HG02759 (cell line): Measurements from ENCODE around the gene IFIT5.
A peak's percentile ranks its signal among the peaks of the same experiment; 100 is the strongest.
"Not testable (repeated sequence)": the region's sequence is repeated elsewhere in the genome, so short reads cannot be mapped to it uniquely, and the experiment has no call there.

Experiments used
- ATAC-seq: cut with Tn5 transposase; IDR thresholded peaks from one replicate; pipeline ENCODE4 v1.9.1; 2021; ENCODE audit warnings: mild to moderate bottlenecking, moderate library complexity; ENCODE audit not compliant: unreplicated experiment

The IFIT5 gene

DNA sequence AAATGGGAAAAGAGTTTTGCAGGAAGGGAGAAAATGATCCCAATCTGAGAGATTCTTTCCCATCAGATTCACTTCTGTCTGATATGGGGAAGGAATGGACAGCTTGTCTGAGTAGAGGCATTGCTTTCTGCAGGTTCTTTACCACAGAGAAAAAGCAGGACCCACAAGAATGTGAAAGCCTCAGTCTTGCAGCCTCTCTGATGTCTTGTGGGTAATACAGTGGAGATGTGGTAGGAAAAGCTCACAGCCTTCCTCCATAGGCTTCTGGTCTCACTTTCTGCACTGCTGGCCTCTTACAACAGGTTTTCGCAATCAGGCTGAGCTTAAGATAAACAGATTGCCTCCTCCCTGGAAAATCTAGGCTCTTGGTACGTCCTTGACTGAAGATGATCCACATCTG, 21.4 kb upstream of the IFIT5 start:
- ATAC-seq = no peak

GRCh38 chr10:89393898-89394297, 20.5 kb upstream of the IFIT5 start:
- no peak for ATAC-seq

GRCh38 chr10:89395141-89395540, 19.2 kb upstream of the IFIT5 start:
- no peak for ATAC-seq

DNA sequence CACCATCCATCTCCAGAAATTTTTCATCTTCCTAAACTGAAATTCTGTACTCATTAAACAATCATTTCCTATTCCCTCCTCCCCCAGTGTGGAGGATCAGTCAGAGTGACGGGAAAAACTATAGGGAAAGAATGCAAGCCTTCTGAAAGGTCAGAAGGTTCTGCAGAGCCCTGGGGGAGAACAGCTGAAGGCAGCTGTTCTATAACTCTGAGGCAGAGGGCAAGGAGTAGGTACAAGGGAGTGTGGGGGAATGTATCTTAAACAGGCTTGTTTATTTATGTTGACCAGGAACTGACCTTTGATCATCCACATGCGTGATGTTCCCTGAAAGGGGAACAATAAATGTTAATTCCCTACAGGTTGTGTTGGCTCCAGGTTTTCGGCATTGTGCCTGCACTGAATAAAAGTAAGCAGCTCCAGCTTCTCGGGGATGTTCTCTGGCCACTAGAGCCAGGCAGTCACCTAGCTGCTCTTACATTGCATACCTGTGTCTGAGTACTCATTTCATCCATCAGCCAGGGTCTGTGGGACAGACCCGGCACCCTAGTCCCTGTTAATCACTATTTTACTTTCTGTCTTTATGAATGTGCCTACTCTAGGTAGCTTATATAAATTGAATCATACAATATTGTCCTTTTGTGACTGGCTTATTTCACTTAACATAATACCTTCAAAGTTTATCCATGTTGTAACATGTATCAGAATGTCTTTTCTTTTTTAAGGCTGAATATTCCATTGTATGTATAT, 16.2 kb upstream of the IFIT5 start:
- no peak for ATAC-seq

DNA sequence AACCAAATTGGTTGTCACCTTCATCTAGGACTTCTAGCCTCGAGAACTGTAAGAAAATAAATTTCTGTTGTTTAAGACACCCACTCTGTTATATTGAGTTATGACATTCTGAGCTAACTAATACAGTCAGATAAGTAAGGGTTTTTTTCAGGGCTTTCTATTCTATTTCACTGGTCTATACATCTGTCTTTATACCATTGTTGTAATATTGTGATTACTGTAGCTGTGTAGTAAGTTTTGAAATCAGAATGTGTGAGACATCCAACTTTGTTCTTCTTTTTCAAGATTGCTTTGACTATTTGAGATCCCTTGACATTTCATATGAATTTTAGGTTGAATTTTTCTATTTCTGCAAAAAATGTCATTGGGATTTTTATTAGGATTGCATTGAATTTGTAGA, 14.4 kb upstream of the IFIT5 start:
- ATAC-seq = no peak

DNA sequence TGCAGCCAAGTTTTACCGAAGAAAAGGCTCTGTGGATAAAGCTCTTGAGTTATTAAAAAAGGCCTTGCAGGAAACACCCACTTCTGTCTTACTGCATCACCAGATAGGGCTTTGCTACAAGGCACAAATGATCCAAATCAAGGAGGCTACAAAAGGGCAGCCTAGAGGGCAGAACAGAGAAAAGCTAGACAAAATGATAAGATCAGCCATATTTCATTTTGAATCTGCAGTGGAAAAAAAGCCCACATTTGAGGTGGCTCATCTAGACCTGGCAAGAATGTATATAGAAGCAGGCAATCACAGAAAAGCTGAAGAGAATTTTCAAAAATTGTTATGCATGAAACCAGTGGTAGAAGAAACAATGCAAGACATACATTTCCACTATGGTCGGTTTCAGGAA, 11.3 kb upstream of the IFIT5 start:
- no peak for ATAC-seq

- ATAC-seq = no peak
Measured at GRCh38 chr10:89404104-89405047, 10.0 kb upstream of the IFIT5 start.

DNA sequence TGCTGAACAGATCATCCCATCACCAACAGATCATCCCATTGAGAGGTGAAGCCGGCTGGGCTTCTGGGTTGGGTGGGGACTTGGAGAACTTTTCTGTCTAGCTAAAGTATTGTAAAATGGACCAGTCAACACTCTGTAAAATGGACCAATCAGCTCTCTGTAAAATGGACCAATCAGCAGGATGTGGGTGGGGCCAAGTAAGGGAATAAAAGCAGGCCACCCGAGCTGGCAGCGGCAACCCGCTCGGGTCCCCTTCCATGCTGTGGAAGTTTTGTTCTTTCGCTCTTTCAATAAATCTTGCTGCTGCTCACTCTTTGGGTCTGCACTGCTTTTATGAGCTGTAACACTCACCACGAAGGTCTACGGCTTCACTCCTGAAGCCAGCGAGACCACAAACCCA, 8.2 kb upstream of the IFIT5 start:
- not testable (repeated sequence) for ATAC-seq

- ATAC-seq = not testable (repeated sequence)
Measured at GRCh38 chr10:89407792-89408191, 6.6 kb upstream of the IFIT5 start.

- not testable (repeated sequence) for ATAC-seq
Measured at GRCh38 chr10:89409282-89409681, 5.1 kb upstream of the IFIT5 start.

DNA sequence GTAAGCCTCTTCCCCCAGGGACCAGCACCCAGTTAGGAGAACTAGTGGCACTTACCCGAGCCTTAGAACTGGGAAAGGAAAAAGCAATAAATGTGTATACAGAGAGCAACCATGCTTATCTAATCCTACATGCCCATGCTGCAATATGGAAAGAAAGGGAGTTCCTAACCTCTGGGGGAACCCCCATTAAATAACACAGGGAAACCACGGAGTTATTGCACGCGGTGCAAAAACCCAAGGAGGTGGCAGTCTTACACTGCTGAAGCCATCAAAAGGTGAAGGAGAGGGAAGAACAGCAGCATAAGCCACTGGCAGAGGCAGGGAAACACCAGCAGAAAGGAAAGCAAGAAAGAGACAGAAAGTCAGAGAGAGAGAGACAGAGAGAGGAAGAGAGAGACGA, 3.8 kb upstream of the IFIT5 start:
- ATAC-seq = not testable (repeated sequence)

DNA sequence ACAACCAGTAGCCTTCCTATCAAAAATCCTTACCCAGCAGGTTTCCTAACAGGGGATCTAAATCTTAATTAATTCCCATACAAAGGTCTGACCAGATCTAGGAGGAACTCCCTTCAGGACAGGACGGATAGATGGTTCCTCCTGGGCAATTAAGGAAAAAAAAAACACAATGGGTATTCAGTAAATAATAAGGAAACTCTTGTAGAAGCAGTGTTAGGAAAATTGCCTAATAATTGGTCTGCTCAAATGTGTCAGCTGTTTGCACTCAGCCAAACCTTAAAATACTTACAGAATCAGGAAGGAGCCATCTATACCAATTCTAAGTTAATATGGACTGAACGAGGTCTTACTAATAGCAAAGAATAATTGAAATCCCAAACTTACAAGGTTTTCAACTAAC, 3.2 kb upstream of the IFIT5 start:
- not testable (repeated sequence) for ATAC-seq

GRCh38 chr10:89412276-89412675, 2.1 kb upstream of the IFIT5 start:
- not testable (repeated sequence) for ATAC-seq

- no peak for ATAC-seq
Measured at GRCh38 chr10:89413398-89413912, 913 bp upstream of the IFIT5 start.

GRCh38 chr10:89414879-89415821, 782 bp downstream of the IFIT5 start:
- peak; percentile 36 for ATAC-seq

DNA sequence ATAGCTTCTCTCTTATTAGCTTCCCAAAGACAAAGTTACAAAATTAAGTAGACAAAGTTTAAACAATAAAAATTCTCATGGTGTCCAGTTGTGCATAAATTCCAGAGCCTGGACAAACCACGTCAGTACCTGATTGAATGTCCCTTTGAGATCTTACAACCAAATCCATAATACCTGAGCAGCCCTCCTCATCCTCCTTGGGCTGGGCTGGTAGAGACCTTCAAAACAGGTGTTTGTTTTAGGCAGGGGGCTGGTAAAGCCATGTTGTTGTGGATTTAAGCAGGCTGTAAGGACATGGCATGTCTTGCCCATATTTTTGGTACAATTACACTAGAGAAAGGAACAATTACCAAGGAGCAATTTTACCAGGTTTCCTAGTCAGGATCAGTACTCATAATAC, 2.1 kb downstream of the IFIT5 start:
- no peak for ATAC-seq

DNA sequence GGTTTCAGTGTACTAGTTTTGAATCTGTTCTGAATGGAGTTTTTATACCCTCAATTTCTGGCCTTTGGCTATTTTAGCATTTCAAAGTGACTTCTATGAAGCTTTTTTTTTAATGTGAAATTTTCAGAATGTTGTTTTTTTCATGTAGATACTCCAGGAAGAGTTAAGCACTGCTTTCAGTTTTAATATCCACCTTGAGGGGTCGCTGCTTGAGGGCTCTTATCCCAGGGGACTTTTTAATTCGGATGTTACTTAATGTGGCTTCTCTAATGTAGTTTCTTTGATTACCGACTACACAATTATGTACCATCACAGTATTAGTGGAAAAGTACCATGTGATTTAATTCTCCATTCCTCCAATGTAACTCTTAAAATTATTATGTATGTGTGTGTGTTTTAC, 5.2 kb downstream of the IFIT5 start:
- no peak for ATAC-seq

- ATAC-seq = no peak
Measured at GRCh38 chr10:89421018-89421476, 6.7 kb downstream of the IFIT5 start.

DNA sequence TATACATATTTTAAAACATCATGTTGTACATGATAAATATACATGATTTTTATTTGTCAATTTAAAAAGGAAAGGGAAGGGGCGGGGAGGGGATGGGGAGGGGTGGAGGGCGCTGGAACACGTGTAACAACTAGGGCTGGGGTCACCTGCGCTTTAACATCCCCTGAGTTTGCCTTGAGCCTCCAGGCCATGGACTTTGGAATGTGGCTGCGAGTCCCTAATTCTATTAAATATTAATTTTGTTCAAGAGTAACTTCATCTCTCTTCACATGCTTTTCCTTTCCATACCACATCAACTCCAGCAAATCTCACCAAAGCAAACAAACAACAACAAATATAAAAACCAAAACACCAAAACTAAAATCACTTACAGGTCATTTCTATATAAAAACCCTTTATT, 10.6 kb downstream of the IFIT5 start:
- ATAC-seq = no peak

DNA sequence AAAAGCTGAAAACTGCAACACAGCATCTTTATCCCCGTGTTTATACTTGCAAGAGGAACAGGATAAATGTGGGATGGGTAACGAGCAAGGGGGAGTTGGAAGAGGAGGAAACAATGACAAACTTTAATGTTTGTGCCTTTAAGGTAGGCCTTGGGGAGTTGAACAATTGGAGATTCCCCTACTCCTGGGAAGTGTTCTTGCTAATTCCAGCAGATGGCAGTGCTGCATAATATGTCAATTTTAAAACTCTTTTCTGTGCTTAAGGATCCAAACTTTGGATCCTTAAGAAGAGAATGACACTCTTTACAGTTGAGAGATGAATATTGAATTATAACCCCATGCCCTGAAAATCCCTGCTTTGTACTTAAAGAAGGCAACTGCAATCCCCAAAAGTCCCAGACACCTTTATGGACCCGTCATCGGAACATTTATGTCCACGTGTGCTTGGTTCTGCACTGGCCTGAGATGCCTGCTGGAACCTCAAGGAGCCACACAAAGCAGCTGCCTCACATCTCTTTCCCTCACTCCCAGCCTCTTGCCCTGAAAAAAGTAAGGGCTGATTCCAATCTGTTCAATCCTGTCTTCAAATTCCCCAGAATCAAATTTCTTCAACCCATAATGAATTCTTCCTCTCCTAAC, 12.0 kb downstream of the IFIT5 start:
- ATAC-seq = peak; percentile 66
